Activated naive CD4-positive, alpha-beta T cell treated with anti-CD3 and anti-CD28 coated beads, Interleukin-2, amount 50 U/mL, for 16 hours (primary cell): ENCODE data around the gene FGD4.

Experiments
- DNase-seq: peaks from one replicate; pipeline ENCODE4 v3.0.0-alpha.2; 2020

FGD4 gene

GRCh38 chr12:32618115-32618514 is 218.8 kb downstream of the FGD4 start:
- DNase-seq, result no peak

- DNase-seq, result no peak
Observed at GRCh38 chr12:32627976-32628375, 228.6 kb downstream of the FGD4 start.

DNA sequence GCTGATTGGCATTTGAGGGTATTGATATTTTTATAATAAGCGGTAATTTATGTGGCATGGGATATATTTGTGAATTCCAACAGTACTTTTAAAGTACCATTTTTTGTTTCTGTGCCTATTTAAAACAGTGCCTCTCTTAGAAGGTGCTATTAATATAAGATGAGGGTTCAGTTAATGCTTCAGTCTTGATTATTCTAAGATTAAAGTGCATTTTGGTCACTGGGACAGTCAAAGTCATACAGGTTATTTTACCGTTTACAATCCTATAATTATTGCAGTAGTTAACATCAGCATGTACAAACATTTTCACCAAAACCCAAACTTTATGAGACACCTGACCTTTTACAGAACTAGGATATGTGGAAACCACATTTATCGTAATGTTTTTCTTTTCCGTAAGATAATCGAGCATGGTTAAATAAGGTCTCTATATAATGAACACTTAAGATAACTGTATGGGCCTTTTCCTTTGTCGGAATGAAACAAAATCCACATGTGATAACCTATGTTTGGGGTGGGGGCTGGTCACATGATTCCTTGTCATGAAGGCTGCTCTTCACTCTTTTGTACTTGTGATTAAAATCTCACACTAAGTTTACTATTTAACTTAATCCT is 242.0 kb downstream of the FGD4 start:
- DNase-seq, result no peak

- no peak for DNase-seq
Observed at GRCh38 chr12:32644431-32644830, 245.1 kb downstream of the FGD4 start.

- DNase-seq, result no peak
Observed at GRCh38 chr12:32647275-32647674, 247.9 kb downstream of the FGD4 start.

GRCh38 chr12:32650508-32650907 is 251.2 kb downstream of the FGD4 start:
- DNase-seq, result no peak

DNA sequence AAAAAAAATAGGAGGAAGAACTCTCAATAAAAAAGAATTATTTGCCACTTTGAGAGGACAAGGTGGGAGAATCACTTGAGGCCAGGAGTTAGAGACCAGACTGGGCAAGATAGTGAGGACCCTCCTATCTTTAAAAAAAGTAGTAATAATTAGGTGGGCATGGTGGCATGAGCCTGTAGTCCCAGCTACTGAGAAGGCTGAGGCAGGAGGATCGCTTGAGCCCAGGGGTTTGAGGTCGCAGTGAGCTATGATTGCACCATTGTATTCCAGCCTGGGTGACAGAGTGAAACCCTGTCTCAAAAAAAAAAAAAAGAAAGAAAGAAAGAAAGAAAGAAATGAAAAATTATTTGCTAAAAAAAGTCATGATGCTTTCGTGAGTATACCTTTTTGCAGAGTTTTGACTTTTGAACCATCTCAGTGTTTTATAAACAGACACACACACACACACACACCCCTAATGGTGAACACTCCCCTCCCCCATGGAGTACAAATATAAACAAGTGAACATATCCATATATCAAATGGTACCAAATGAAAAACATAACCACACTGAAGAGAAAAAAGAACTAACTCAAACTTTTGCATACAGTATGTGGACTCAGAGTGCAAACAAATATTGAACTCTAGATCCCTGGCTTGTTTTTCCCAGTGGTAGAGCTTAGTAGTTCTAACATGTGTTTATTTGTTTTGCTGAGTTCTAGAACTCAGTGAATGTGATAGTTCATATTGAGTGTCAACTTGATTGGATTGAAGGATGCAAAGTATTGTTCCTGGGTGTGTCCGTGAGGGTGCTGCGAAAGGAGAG is 252.0 kb downstream of the FGD4 start:
- DNase-seq, result no peak

- DNase-seq, result no peak
Observed at GRCh38 chr12:32651956-32652210, 252.5 kb downstream of the FGD4 start.

DNA sequence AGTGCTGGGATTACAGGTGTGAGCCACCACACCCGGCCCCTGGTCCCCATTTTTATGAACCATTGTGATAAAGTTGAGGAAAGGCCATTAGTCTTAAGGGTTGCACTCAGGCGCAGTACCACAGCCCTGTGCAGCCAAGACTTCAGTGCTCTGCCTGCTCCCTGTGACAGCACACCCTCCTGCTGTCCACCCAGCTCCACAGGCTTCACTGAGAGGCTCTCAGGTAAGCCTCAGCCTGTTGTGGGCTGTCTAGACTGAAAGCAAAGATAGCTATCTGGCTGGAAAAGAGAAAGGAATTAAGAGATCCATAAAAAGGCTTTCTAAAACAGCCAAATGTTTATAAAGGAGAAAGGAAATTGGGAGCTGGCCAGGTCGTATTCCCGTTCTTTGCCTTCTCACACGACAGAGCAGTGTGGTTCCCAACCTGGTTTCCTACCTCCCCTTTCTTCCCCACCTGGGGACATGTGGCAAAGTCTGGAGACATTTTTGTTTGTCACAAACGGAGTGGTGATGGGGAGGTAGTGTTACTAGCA is 260.6 kb downstream of the FGD4 start:
- DNase-seq, result no peak

GRCh38 chr12:32661706-32662105 is 262.3 kb downstream of the FGD4 start:
- DNase-seq, result no peak

GRCh38 chr12:32662665-32663064 is 263.3 kb downstream of the FGD4 start:
- no peak for DNase-seq

DNA sequence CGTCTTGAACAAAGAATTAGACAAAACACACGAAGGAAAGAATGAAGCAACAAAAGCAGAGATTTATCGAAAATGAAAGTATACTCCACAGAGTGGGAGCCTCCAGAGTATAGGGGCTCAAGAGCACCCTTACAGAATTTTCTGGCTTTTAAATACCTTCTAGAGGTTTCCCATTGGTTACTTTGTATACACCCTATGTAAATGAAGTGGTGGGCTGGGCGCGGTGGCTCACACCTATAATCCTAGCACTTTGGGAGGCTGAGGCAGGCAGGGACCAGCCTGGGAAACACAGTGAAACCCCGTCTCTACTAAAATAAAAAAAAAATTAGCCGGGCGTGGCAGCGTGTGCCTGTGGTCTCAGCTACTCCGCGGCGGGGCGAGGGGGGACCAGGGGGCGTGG is 266.7 kb downstream of the FGD4 start:
- no peak for DNase-seq

DNA sequence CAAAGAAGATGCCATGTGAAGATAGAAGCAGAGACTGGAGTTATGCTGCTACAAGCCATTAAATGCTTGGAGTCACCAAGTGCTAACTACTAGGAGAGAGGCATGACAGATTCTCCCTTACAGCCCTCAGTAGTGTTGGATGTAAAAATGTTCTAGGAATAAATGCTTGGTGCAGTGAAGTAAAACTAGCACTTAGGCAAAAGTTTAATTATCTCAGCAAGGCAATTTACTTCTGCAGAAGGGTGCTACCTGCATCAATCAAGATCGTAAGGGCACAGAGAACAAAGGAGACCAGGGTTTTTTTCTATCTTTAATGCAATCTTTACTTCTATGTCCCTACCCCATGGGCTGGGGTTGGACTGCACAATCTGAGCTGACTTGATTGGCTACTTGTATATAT is 270.2 kb downstream of the FGD4 start:
- DNase-seq, result no peak

GRCh38 chr12:32671930-32672780 is 272.8 kb downstream of the FGD4 start:
- DNase-seq, result no peak

- DNase-seq, result peak; percentile 92
Observed at GRCh38 chr12:32679091-32679919, 279.9 kb downstream of the FGD4 start, which contains the start of gene DNM1L. Gene DNM1L, plus strand, starts transcription at chr12:32679301. Its CDS starts 63 bp downstream, at chr12:32679364.

GRCh38 chr12:32679920-32680237 is 280.5 kb downstream of the FGD4 start:
- DNase-seq, result no peak

GRCh38 chr12:32680787-32681186 is 281.4 kb downstream of the FGD4 start:
- DNase-seq, result no peak

DNA sequence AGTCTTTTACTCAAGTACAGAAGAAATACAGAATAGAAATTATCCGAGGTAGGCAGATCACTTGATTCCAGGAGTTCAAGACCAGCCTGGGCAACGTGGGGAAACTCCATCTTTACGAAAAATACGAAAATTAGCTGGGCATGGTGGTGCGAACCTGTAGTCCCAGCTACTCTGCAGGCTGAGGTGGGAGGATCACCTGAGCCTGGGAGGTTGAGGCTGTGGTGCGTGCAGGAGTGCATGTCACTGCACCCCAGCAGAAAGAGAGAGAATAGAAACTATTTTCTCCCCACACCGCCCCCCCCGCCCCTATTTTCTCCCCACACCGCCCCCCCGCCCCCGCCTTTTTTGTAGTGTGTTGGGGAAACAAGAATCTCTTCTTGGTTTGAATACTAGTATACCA is 281.9 kb downstream of the FGD4 start:
- DNase-seq, result no peak

GRCh38 chr12:32686340-32686739 is 287.0 kb downstream of the FGD4 start:
- no peak for DNase-seq

DNA sequence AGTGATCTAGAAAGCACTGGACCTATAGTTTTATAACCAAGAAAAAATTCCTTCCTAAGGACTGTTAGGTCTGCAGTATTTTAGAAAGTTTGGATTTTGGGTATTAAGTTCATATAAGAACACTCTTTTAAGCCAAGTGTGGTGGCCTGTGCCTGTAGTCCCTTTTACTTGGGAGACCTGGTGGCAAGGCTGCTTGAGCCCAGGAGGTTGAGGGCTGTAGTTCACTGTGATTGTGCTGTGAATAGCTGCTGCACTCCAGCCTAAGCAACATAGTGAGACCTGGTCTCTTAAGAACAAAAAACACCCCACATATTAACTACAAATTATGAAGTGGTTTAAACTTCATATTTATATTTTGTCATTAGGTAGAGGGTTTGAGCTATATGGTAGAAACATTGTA is 289.4 kb downstream of the FGD4 start:
- DNase-seq, result no peak

GRCh38 chr12:32690927-32691326 is 291.6 kb downstream of the FGD4 start:
- DNase-seq, result no peak

- DNase-seq, result no peak
Observed at GRCh38 chr12:32692358-32692757, 293.0 kb downstream of the FGD4 start.

DNA sequence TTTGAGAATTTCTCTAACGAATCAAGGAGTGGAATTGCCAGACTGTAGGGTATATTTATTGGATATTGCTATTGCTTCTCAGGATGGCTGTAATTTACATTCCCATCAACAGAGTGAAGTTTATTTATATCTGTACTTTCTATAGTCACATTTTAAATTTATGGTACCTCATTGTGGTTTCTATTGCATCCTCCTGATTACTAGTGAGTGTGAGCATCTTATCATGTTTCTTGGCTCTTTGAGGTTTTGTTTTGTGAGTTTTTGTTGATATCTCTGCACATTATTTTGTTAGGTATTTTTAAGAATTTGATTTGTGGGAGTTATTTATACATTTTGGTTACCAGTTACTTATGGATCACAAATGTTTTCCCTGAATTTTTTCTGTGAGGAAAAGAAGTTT is 293.7 kb downstream of the FGD4 start:
- no peak for DNase-seq
